Measurements from ENCODE around the gene MAPK9.
A peak's percentile ranks its signal among the peaks of the same experiment; 100 is the strongest.
"Not testable (repeated sequence)": the region's sequence is repeated elsewhere in the genome, so short reads cannot be mapped to it uniquely, and the experiment has no call there.

MAPK9 gene

GRCh38 chr5:180326989-180327565 is 35.2 kb upstream of the MAPK9 start:
- DNase-seq = no peak

- DNase-seq = peak in 8 of 56 donors; percentile 9 to 39 (median 15)
Observed at GRCh38 chr5:180324601-180324950, 32.7 kb upstream of the MAPK9 start.

GRCh38 chr5:180323941-180324600 is 32.2 kb upstream of the MAPK9 start:
- peak in 27 of 56 donors; percentile 11 to 65 (median 30) for DNase-seq

- DNase-seq = no peak
Observed at GRCh38 chr5:180323160-180323559, 31.3 kb upstream of the MAPK9 start.

GRCh38 chr5:180318456-180319089 is 26.7 kb upstream of the MAPK9 start:
- no peak for DNase-seq

- DNase-seq = no peak
Observed at GRCh38 chr5:180316586-180316985, 24.7 kb upstream of the MAPK9 start.

GRCh38 chr5:180315762-180316212 is 23.9 kb upstream of the MAPK9 start:
- peak in 45 of 56 donors; percentile 3 to 82 (median 44) for DNase-seq

- DNase-seq = peak in 34 of 56 donors; percentile 25 to 90 (median 54)
Observed at GRCh38 chr5:180313677-180314505, 22.0 kb upstream of the MAPK9 start.

- DNase-seq = no peak
Observed at GRCh38 chr5:180311216-180311615, 19.3 kb upstream of the MAPK9 start.

GRCh38 chr5:180306796-180307195 is 14.9 kb upstream of the MAPK9 start:
- DNase-seq = no peak

- DNase-seq = no peak
Observed at GRCh38 chr5:180305481-180305880, 13.6 kb upstream of the MAPK9 start.

GRCh38 chr5:180304431-180305375 is 12.8 kb upstream of the MAPK9 start:
- DNase-seq = no peak

GRCh38 chr5:180304016-180304292 is 12.1 kb upstream of the MAPK9 start:
- no peak for DNase-seq

- DNase-seq = no peak
Observed at GRCh38 chr5:180303226-180304015, 11.5 kb upstream of the MAPK9 start.

- DNase-seq = no peak
Observed at GRCh38 chr5:180302256-180302655, 10.4 kb upstream of the MAPK9 start.

- DNase-seq = no peak
Observed at GRCh38 chr5:180301253-180301652, 9.4 kb upstream of the MAPK9 start.

- no peak for DNase-seq
Observed at GRCh38 chr5:180299526-180299925, 7.6 kb upstream of the MAPK9 start.

- not testable (repeated sequence) for DNase-seq
Observed at GRCh38 chr5:180299014-180299413, 7.1 kb upstream of the MAPK9 start.

- no peak for DNase-seq
Observed at GRCh38 chr5:180297587-180298282, 5.9 kb upstream of the MAPK9 start.

All from nucleus accumbens (tissue), 56 donors.